Heart left ventricle (tissue), 16 donors: ENCODE results near the gene DNAJC10. TPM values are rescaled to one million over a fixed set of nuclear protein-coding genes. Genes with fewer than 3 reads are reported as not detected.

Experiments used
- ATAC-seq, 4 donors: fragments of 200-7000 bp; cut with Tn5 transposase; one replicate each; pipeline ENCODE4 v1.9.1; 2020 to 2022; ENCODE audit warnings: moderate library complexity in 4 of 4, mild to moderate bottlenecking in 3 of 4, moderate number of reproducible peaks in 1 of 4
- DNase-seq, 5 donors: peaks; one replicate each; pipeline ENCODE4 v3.0.0-alpha.2; 2020
- H3K27ac ChIP-seq, 12 donors: fragments of 200-600 bp; sonication (generic) in 4 of 12; one replicate each; pipeline versions ENCODE4 v1.5.0 to v1.8.0; 2016 to 2022; ENCODE audit warnings: mild to moderate bottlenecking in 2 of 12
- H3K27me3 ChIP-seq, 9 donors: fragments of 200-600 bp; sonication (generic) in 2 of 9; one replicate each; pipeline versions ENCODE4 v1.5.1 to v1.8.0; 2016 to 2022; ENCODE audit warnings: mild to moderate bottlenecking in 3 of 9
- H3K36me3 ChIP-seq, 9 donors: fragments of 200-600 bp; sonication (generic) in 2 of 9; one replicate each; pipeline versions ENCODE4 v1.5.0 to v1.8.0; 2018 to 2022; ENCODE audit warnings: mild to moderate bottlenecking in 2 of 9
- H3K4me1 ChIP-seq, 12 donors: fragments of 200-600 bp; sonication (generic) in 4 of 12; one replicate each; pipeline versions ENCODE4 v1.5.0 to v1.8.0; 2016 to 2022; ENCODE audit warnings: mild to moderate bottlenecking in 3 of 12
- H3K4me3 ChIP-seq, 12 donors: fragments of 200-600 bp; sonication (generic) in 4 of 12; one replicate each; pipeline versions ENCODE4 v1.5.0 to v1.8.0; 2017 to 2022; ENCODE audit warnings: mild to moderate bottlenecking in 9 of 12, moderate library complexity in 4 of 12
- H3K9me3 ChIP-seq, 12 donors: fragments of 200-600 bp; sonication (generic) in 4 of 12; one replicate each; pipeline versions ENCODE4 v1.5.0 to v1.8.0; 2016 to 2022; ENCODE audit warnings: mild to moderate bottlenecking in 1 of 12
- POLR2A ChIP-seq, 2 donors: fragments of 450-650 bp; IDR thresholded peaks; one replicate each; pipeline ENCODE4 v1.6.1; 2017; ENCODE audit warnings: antibody characterized with exemption in 2 of 2, mild to moderate bottlenecking in 2 of 2, moderate library complexity in 2 of 2
- WGBS, 4 donors: extraction: QIAGEN DNeasy Blood & Tissue Kit in 2 of 4; methylation state at CpG; one replicate each; pipeline versions ENCODE4 v1.1.5 to v1.1.7; 2013 to 2018; 5-methylcytosine and 5-hydroxymethylcytosine counted together
- intact Hi-C, 10 donors: fragments of 100-400 bp; cut with DNase I; formaldehyde crosslinking; loops; one replicate each; pipeline versions ENCODE4 v1.11.1 to v1.14.2; 2022
- polyA plus RNA-seq, 2 donors: library from polyadenylated mRNA; stranded (reverse); fragments of 200-250 nt; gene quantifications; one replicate each; pipeline ENCODE4 v1.2.3, GENCODE V29; 2013
- total RNA-seq, 9 donors: library from RNA; depleted of rRNA in 2 of 9; stranded (reverse); fragments of >200 nt in 2 of 9; fragmentation: NEBNext Ultra II Directional in 3 of 9; extraction: Animal tissue kit (Norgen Biotek cat#: 25700) in 3 of 9; gene quantifications; one replicate each; pipeline versions ENCODE4 v1.1.0 to v1.2.4, GENCODE V29; 2016 to 2023
- TF ChIP-seq, protein P1 (sequence below), 12 donors: fragments of 200-600 bp; sonication (generic) in 4 of 12; IDR thresholded peaks; one replicate each; pipeline versions ENCODE4 v1.5.0 to v1.8.0; 2018 to 2022; ENCODE audit warnings: antibody characterized with exemption in 12 of 12, mild to moderate bottlenecking in 5 of 12
- donor health status: ischemic (EF 13 %, LVEDD 7.1; RV severe dilation, severe dysfunction).
- donor health status: healthy with polysubstance abuse.
- donor health status: DM: no; HTN: yes; CAD: no.
- donor health status: DM: no; HTN: no; CAD: no.
- donor health status: ischemic (EF 25% LVEDD 6.9; RV normal size, moderate dysfunction).
- donor health status: ischemic (EF 25% LVEDD 5.7; RV mildly dilated, moderate dysfunction).
- donor health status: healthy.
- donor health status: DM: yes; HTN: yes; CAD: no.
- donor health status: ischemic (EF 35%, LVEDD 5.7; RV mildly dilated, moderate dysfunction).
- donor health status: nonischemic (EF 11% LVEDD 7.7; RV severe dilation, severe dysfunction).
- donor health status: DM: yes; HTN: yes; CAD: no.
- donor health status: PGD.
- donor health status: ischemic (EF 29% LVEDD 5.4; RV normal size, mild dysfunction).
- donor health status: nonischemic (EF 23%, LVEDD 6.1; RV moderate dilation, normal function).

DNAJC10 gene
- total and polyA plus RNA-seq, 11 donors = 9.8 to 73.5 (median 47.3) TPM

DNA sequence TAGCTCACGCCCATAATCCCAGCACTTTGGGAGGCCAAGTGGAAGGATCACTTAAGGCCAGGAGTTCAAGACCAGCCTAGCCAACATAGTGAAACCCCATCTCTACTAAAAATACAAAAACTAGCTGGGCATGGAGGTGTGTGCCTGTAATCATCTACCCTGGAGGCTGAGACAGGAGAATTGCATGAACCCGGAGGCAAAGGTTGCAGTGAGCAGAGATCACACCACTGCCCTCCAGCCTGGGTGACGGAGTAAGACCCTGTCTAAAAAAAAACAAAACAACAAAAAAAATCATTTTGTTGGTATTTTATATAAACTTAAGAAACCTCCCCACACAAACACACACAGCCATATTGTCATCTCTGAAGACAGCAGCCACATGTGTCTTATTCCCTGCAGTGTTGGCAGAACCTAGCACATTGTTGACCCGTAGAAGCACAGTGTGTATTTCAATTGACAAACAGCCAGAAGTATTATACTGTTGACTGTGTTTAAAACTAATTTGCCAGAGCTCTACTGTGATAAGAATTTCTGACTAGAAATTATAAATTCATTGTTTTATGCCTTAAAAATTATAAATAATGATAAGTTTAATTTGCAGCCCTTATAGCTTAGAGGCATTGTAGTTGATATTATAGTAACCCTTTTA is 68.1 kb downstream of the DNAJC10 start:
- DNase-seq (no peak), ATAC-seq (no peak)
- Histone ChIP-seq H3K36me3 (peaks cover 0 to 13% (median 6%) of the 10 kb centered on the region in 9 donors), H3K4me3 (no peak overlapping the region), H3K9me3 (peaks cover 0 to 7% (median 0%) of the 10 kb centered on the region in 12 donors), H3K27me3 (no peaks in the 10 kb centered on the region), H3K27ac (no peak overlapping the region), H3K4me1 (no peaks in the 10 kb centered on the region)
- intact Hi-C loops = loop anchor here in 5 of 10 donors (2.0 to 10.0 kb wide), 5 partner anchors 121 to 198 kb away; no protein-coding TSS in a partner anchor
- WGBS, 4 donors = 85 to 93% (median 86%) methylated on average over 4 of the region's 4 CpGs
- TF ChIP-seq, protein P1, sequence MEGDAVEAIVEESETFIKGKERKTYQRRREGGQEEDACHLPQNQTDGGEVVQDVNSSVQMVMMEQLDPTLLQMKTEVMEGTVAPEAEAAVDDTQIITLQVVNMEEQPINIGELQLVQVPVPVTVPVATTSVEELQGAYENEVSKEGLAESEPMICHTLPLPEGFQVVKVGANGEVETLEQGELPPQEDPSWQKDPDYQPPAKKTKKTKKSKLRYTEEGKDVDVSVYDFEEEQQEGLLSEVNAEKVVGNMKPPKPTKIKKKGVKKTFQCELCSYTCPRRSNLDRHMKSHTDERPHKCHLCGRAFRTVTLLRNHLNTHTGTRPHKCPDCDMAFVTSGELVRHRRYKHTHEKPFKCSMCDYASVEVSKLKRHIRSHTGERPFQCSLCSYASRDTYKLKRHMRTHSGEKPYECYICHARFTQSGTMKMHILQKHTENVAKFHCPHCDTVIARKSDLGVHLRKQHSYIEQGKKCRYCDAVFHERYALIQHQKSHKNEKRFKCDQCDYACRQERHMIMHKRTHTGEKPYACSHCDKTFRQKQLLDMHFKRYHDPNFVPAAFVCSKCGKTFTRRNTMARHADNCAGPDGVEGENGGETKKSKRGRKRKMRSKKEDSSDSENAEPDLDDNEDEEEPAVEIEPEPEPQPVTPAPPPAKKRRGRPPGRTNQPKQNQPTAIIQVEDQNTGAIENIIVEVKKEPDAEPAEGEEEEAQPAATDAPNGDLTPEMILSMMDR (IDR thresholded peaks at IDR 0.05) = no peak
- no peak for TF ChIP-seq POLR2A (IDR thresholded peaks at IDR 0.05)

DNA sequence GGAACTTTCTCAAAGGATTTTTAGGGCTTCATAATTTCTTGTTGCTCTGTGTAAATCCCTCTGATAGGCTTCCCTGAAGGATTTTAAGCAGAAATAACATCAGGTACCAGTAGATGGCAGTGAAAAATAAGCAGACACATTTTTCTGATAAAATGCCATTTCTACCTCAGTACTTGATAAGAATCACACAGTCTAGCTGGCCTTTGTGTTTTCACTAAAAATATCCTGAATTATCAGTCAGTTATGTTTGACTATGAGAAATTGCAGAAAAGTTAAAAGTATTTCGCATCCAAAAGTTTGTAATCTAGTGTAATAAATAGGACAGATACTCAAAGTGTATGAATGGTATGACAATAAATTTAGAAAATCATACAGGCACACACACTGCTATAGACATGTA is 68.7 kb downstream of the DNAJC10 start:
- Histone ChIP-seq H3K36me3 (peaks cover 0 to 11% (median 0%) of the 10 kb centered on the region in 9 donors), H3K9me3 (peaks cover 0 to 7% (median 0%) of the 10 kb centered on the region in 12 donors), H3K27ac (no peak overlapping the region), H3K4me1 (no peaks in the 10 kb centered on the region), H3K27me3 (no peaks in the 10 kb centered on the region), H3K4me3 (no peak overlapping the region)
- 77 to 87% (median 83%) methylated on average over 1 of the region's 1 CpG for WGBS, 4 donors
- DNase-seq (no peak), ATAC-seq (no peak)
- intact Hi-C loops = loop anchor here in 5 of 10 donors (2.0 to 10.0 kb wide), 5 partner anchors 120 to 198 kb away; no protein-coding TSS in a partner anchor
- TF ChIP-seq, protein P1 (IDR thresholded peaks at IDR 0.05) = peak; percentile 26 to 67 (median 52)
- TF ChIP-seq POLR2A (IDR thresholded peaks at IDR 0.05) = no peak

GRCh38 chr2:182792441-182792840 is 76.4 kb downstream of the DNAJC10 start:
- WGBS, 4 donors = 82 to 87% (median 86%) methylated on average over 2 of the region's 2 CpGs
- Histone ChIP-seq H3K36me3 (no peaks in the 10 kb centered on the region), H3K27ac (no peak overlapping the region), H3K4me3 (no peak overlapping the region), H3K4me1 (peaks cover 0 to 3% (median 0%) of the 10 kb centered on the region in 12 donors), H3K9me3 (no peaks in the 10 kb centered on the region), H3K27me3 (no peaks in the 10 kb centered on the region)
- no peak for TF ChIP-seq POLR2A (IDR thresholded peaks at IDR 0.05)
- TF ChIP-seq, protein P1 (IDR thresholded peaks at IDR 0.05) = no peak
- DNase-seq (no peak), ATAC-seq (no peak)
- intact Hi-C loops = no loop called here

DNA sequence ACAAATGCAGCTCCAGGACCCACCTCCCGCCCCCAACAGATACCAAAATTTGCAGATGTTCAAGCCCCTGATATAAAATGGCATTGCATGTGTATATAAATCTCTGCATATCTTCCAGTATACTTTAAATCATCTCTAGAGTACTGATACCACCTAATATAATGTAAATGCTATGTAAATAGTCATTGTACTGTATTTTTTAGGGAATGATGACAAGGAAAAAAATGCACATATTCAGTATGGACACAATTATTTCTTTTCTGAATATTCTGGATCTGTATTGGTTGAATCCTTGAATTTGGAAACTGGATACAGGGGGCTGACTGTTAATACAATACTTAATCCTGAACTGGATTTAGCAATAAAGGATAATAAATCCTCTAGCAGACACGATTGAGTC is 82.7 kb downstream of the DNAJC10 start:
- Histone ChIP-seq H3K27me3 (no peaks in the 10 kb centered on the region), H3K4me1 (peaks cover 0 to 3% (median 0%) of the 10 kb centered on the region in 12 donors), H3K36me3 (no peaks in the 10 kb centered on the region), H3K9me3 (no peaks in the 10 kb centered on the region), H3K27ac (no peak overlapping the region), H3K4me3 (no peak overlapping the region)
- TF ChIP-seq POLR2A (IDR thresholded peaks at IDR 0.05) = no peak
- TF ChIP-seq, protein P1 (IDR thresholded peaks at IDR 0.05) = no peak
- ATAC-seq = no peak
- DNase-seq = no peak
- intact Hi-C loops = no loop called here
- WGBS, 4 donors = 84 to 90% (median 88%) methylated on average over 2 of the region's 2 CpGs
